ENCODE measurements around the gene RAPGEF4.

DNA sequence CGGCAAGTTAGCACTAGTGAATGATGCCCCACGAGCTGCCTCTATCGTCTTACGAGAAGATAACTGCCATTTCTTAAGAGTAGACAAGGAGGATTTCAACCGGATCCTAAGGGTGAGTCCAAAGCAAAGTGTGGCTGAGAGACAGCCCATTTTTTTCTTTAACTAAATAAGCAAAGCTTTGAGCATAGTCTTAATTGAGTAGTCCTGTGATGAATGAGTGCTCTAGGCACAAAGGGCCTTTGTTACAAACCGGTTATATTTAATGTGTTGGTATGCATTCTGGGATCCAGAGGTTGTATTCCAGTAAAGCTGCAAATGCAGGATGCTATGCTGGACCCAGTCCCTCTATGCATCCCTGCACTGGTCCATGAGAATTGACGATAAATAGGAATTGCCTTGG lies 253.1 kb downstream of the RAPGEF4 start:
- TF ChIP-seq POLR2A (IDR thresholded peaks at IDR 0.05; ENCODE audit: low read length) (no peak), GATA1 (IDR thresholded peaks at IDR 0.05; ENCODE audit: low read depth, low read length) (no peak)

All from erythroblast (primary cell).